K562 (cell line): ENCODE results near the gene GMEB2. TPM values are rescaled to one million over a fixed set of nuclear protein-coding genes. Genes with fewer than 3 reads are reported as not detected.
A peak's percentile ranks its signal among the peaks of the same experiment; 100 is the strongest.

Source experiments
- ETS2 ChIP-seq: IDR thresholded peaks from 2 replicates; pipeline ENCODE4 v1.6.1; 2016; ENCODE audit warnings: borderline replicate concordance, missing genetic modification characterization, mild to moderate bottlenecking, moderate library complexity, missing compliant biosample characterization; ENCODE audit not compliant: poor library complexity, severe bottlenecking
- ETV5 ChIP-seq: sonication (generic); formaldehyde crosslinking; IDR thresholded peaks from 2 replicates; pipeline ENCODE4 v1.4.0; 2020; ENCODE audit warnings: low read depth, mild to moderate bottlenecking, missing genetic modification reagents
- JUN ChIP-seq, 2 experiments: sonication (generic) in 1 of 2; formaldehyde crosslinking in 1 of 2; IDR thresholded peaks; 2 replicates each; pipeline versions ENCODE4 v1.6.1 to v1.8.0; 2012 to 2022; ENCODE audit warnings: borderline replicate concordance in 2 of 2, mild to moderate bottlenecking in 2 of 2, improper control_type of control experiment in 1 of 2, low read depth in 1 of 2, low read length in 1 of 2, missing genetic modification reagents in 1 of 2
- ZBTB40 ChIP-seq, 2 experiments: fragments of 450-650 bp in 1 of 2; sonication (generic) in 1 of 2; formaldehyde crosslinking in 1 of 2; IDR thresholded peaks; 2 replicates each; pipeline versions ENCODE4 v1.7.1 to v1.9.0; 2016 to 2022; ENCODE audit warnings: inconsistent platforms in 1 of 2, mild to moderate bottlenecking in 1 of 2, missing genetic modification reagents in 1 of 2
- ZNF324 ChIP-seq: fragments of 250-450 bp; sonication (Bioruptor Pico); IDR thresholded peaks from 2 replicates; pipeline ENCODE4 v1.4.0; 2020; ENCODE audit warnings: mild to moderate bottlenecking
- polyA plus RNA-seq, 8 experiments: library from polyadenylated mRNA; depleted of rRNA in 4 of 8; stranded (reverse) in 5 of 8; unstranded in 3 of 8; fragments of >200 nt; fragmentation: Nextera tagmentation in 2 of 8; fragmentation: Illumina TruSeq in 1 of 8; extraction: Ambion mirVana in 2 of 8; extraction: Trizol in 1 of 8; gene quantifications; 2 replicates each; pipeline versions ENCODE4 v1.2.1 to v1.2.3, GENCODE V29; 2011 to 2014; ENCODE audit warnings: inconsistent platforms in 1 of 8, missing spikeins in 1 of 8
- total RNA-seq, 7 experiments: library from RNA; depleted of rRNA in 6 of 7; stranded (reverse); fragments of >200 nt in 6 of 7; fragmentation: Illumina TruSeq in 2 of 7; extraction: Trizol in 2 of 7; gene quantifications; 2 replicates each; pipeline versions ENCODE4 v1.2.1 to v1.2.3, GENCODE V29; 2011 to 2021; ENCODE audit warnings: low replicate concordance in 1 of 7

The GMEB2 gene
- total and polyA plus RNA-seq, 9 of the 15 experiments (the other 6 are each of a cell fraction or from before 2014, with no cell fraction given) = 0.03 to 13.9 (median 6.3) TPM

- TF ChIP-seq ETS2 (no peak), ZBTB40 (IDR thresholded peaks at IDR 0.05) (peak; percentile 92), ZBTB40 (CRISPR knock-in tag; IDR thresholded peaks at IDR 0.05) (no peak), JUN (IDR thresholded peaks at IDR 0.05; ENCODE audit: borderline replicate concordance, low read depth, low read length) (peak; percentile 50; the same call in 1 of the 2 replicates), JUN (CRISPR knock-in tag; IDR thresholded peaks at IDR 0.05; ENCODE audit: borderline replicate concordance) (no peak), ZNF324 (CRISPR knock-in tag) (no peak), ETV5 (peak; percentile 57; the same call in 1 of the 2 replicates)
These were observed 1.5 kb upstream of the GMEB2 start (continued) for GRCh38 chr20:63628246-63628975.
